ENCODE measurements around the gene CTCFL. TPM values are rescaled to one million over a fixed set of nuclear protein-coding genes. Genes with fewer than 3 reads are reported as not detected.

Gene CTCFL
- total and polyA plus RNA-seq, 2 of the 13 experiments (the other 11 are each of a cell fraction or from before 2014, with no cell fraction given), result 0.04 TPM; not detected in 1

DNA sequence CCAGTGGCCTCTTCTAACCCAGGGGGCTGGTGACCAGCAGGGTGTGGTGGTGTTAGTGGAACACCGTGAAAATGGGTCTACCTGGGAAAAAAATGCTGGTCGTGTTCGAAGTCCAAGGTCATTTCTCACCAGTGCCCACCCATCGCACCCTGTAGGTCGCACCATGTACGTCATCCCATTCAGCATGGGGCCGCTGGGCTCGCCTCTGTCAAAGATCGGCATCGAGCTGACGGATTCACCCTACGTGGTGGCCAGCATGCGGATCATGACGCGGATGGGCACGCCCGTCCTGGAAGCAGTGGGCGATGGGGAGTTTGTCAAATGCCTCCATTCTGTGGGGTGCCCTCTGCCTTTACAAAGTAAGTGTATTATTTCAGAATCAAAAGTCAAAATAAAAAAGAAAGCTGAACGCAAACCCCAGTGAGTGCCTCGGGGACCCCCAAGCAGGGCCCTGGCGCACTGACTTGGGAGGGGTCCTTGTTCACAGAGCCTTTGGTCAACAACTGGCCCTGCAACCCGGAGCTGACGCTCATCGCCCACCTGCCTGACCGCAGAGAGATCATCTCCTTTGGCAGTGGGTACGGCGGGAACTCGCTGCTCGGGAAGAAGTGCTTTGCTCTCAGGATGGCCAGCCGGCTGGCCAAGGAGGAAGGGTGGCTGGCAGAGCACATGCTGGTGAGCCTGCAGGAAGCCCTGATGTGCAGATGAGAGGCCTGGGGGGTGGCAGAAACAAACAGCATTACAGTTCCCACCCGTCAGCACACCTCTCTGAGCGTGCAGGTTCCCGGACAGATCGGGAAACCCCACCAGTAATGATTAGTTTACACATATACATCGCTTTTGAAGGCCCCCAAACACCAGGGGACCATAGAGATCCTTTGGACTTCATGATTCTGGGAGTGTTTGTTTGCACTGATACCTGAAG is 37.9 kb upstream of the CTCFL start (continued):
- TF ChIP-seq, protein P1, sequence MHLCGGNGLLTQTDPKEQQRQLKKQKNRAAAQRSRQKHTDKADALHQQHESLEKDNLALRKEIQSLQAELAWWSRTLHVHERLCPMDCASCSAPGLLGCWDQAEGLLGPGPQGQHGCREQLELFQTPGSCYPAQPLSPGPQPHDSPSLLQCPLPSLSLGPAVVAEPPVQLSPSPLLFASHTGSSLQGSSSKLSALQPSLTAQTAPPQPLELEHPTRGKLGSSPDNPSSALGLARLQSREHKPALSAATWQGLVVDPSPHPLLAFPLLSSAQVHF (CRISPR knock-in tag; IDR thresholded peaks at IDR 0.05), result no peak
- TF ChIP-seq, protein P2, sequence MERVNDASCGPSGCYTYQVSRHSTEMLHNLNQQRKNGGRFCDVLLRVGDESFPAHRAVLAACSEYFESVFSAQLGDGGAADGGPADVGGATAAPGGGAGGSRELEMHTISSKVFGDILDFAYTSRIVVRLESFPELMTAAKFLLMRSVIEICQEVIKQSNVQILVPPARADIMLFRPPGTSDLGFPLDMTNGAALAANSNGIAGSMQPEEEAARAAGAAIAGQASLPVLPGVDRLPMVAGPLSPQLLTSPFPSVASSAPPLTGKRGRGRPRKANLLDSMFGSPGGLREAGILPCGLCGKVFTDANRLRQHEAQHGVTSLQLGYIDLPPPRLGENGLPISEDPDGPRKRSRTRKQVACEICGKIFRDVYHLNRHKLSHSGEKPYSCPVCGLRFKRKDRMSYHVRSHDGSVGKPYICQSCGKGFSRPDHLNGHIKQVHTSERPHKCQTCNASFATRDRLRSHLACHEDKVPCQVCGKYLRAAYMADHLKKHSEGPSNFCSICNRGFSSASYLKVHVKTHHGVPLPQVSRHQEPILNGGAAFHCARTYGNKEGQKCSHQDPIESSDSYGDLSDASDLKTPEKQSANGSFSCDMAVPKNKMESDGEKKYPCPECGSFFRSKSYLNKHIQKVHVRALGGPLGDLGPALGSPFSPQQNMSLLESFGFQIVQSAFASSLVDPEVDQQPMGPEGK (CRISPR knock-in tag; IDR thresholded peaks at IDR 0.05), result no peak
- TF ChIP-seq, protein P3, sequence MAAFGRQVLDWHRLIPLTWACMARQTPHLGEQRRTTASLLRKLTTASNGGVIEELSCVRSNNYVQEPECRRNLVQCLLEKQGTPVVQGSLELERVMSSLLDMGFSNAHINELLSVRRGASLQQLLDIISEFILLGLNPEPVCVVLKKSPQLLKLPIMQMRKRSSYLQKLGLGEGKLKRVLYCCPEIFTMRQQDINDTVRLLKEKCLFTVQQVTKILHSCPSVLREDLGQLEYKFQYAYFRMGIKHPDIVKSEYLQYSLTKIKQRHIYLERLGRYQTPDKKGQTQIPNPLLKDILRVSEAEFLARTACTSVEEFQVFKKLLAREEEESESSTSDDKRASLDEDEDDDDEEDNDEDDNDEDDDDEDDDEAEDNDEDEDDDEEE (CRISPR knock-in tag; IDR thresholded peaks at IDR 0.05), result no peak
- TF ChIP-seq HNRNPL (IDR thresholded peaks at IDR 0.05; ENCODE audit: low read depth, low read length) (no peak), ZNF33B (CRISPR knock-in tag; IDR thresholded peaks at IDR 0.05) (no peak), ZNF672 (CRISPR knock-in tag; IDR thresholded peaks at IDR 0.05) (no peak), ZNF644 (CRISPR knock-in tag; IDR thresholded peaks at IDR 0.05; ENCODE audit: low read depth) (no peak), FOXK2 (IDR thresholded peaks at IDR 0.05) (no peak), ZNF430 (CRISPR knock-in tag; IDR thresholded peaks at IDR 0.05) (no peak; the same call in 1 of the 2 replicates), BRCA1 (CRISPR knock-in tag; IDR thresholded peaks at IDR 0.05) (no peak), ZNF652 (CRISPR knock-in tag; IDR thresholded peaks at IDR 0.05; ENCODE audit: borderline replicate concordance, low read depth) (no peak), XRCC5 (optimal IDR thresholded peaks at IDR 0.05; ENCODE audit: low read length) (no peak)
- TF ChIP-seq, protein P4, sequence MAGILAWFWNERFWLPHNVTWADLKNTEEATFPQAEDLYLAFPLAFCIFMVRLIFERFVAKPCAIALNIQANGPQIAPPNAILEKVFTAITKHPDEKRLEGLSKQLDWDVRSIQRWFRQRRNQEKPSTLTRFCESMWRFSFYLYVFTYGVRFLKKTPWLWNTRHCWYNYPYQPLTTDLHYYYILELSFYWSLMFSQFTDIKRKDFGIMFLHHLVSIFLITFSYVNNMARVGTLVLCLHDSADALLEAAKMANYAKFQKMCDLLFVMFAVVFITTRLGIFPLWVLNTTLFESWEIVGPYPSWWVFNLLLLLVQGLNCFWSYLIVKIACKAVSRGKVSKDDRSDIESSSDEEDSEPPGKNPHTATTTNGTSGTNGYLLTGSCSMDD (CRISPR knock-in tag; IDR thresholded peaks at IDR 0.05), result no peak
- TF ChIP-seq, protein P5, sequence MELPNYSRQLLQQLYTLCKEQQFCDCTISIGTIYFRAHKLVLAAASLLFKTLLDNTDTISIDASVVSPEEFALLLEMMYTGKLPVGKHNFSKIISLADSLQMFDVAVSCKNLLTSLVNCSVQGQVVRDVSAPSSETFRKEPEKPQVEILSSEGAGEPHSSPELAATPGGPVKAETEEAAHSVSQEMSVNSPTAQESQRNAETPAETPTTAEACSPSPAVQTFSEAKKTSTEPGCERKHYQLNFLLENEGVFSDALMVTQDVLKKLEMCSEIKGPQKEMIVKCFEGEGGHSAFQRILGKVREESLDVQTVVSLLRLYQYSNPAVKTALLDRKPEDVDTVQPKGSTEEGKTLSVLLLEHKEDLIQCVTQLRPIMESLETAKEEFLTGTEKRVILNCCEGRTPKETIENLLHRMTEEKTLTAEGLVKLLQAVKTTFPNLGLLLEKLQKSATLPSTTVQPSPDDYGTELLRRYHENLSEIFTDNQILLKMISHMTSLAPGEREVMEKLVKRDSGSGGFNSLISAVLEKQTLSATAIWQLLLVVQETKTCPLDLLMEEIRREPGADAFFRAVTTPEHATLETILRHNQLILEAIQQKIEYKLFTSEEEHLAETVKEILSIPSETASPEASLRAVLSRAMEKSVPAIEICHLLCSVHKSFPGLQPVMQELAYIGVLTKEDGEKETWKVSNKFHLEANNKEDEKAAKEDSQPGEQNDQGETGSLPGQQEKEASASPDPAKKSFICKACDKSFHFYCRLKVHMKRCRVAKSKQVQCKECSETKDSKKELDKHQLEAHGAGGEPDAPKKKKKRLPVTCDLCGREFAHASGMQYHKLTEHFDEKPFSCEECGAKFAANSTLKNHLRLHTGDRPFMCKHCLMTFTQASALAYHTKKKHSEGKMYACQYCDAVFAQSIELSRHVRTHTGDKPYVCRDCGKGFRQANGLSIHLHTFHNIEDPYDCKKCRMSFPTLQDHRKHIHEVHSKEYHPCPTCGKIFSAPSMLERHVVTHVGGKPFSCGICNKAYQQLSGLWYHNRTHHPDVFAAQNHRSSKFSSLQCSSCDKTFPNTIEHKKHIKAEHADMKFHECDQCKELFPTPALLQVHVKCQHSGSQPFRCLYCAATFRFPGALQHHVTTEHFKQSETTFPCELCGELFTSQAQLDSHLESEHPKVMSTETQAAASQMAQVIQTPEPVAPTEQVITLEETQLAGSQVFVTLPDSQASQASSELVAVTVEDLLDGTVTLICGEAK (IDR thresholded peaks at IDR 0.05), result no peak
- TF ChIP-seq, protein P5 (CRISPR knock-in tag; IDR thresholded peaks at IDR 0.05), result peak; percentile 31; the same call in 1 of the 2 replicates
